C4-2B (cell line): ENCODE measurements around the gene RDX.
"Not testable (repeated sequence)": the region's sequence is repeated elsewhere in the genome, so short reads cannot be mapped to it uniquely, and the experiment has no call there.

Source experiments
- H3K27ac ChIP-seq: fragments of 450-650 bp; 2 replicates; pipeline ENCODE4 v1.5.1; 2017
- ZFX ChIP-seq: fragments of 450-650 bp; IDR thresholded peaks from 2 replicates; pipeline ENCODE4 v1.6.1; 2017
- TF ChIP-seq, protein P1 (sequence below): fragments of 450-650 bp; conservative IDR thresholded peaks from 2 replicates; pipeline ENCODE4 v1.5.1; 2017; ENCODE audit warnings: mild to moderate bottlenecking

Gene RDX

DNA sequence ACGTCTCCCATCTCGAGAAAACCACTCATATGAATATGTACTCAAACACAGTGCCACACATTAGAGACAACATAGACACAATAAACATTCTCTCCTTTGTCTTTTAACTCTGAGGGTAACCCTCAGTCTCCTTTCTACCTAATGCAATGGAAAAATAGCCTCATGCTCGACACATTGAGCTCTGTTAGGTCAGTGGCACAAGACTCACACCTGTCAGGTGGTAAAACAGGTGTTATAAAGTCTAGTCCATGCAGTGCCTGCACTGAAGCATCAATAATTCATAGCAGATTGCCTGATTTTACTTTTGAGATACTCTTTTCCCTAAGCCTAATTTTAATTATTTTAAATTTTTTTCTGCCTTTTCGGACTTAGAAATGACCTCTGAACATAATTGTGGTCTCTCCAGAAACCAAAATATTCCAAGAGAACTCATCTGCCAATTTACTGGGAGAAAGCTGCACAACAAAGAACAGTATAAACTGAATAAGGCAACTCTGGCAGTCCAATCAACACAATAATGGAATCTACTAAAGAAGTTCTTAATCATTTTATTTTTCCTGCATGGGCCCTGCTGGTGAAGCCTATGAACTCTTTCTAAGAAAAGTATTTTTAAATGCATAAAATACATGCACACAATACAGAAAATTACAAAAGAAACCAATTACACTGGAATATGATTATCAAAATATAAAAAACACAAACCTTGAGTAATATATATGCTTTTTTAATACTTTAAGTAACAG lies 9.9 kb downstream of the RDX start:
- no peak overlapping the region for H3K27ac ChIP-seq
- TF ChIP-seq, protein P1, sequence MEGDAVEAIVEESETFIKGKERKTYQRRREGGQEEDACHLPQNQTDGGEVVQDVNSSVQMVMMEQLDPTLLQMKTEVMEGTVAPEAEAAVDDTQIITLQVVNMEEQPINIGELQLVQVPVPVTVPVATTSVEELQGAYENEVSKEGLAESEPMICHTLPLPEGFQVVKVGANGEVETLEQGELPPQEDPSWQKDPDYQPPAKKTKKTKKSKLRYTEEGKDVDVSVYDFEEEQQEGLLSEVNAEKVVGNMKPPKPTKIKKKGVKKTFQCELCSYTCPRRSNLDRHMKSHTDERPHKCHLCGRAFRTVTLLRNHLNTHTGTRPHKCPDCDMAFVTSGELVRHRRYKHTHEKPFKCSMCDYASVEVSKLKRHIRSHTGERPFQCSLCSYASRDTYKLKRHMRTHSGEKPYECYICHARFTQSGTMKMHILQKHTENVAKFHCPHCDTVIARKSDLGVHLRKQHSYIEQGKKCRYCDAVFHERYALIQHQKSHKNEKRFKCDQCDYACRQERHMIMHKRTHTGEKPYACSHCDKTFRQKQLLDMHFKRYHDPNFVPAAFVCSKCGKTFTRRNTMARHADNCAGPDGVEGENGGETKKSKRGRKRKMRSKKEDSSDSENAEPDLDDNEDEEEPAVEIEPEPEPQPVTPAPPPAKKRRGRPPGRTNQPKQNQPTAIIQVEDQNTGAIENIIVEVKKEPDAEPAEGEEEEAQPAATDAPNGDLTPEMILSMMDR = no peak
- TF ChIP-seq ZFX = no peak

DNA sequence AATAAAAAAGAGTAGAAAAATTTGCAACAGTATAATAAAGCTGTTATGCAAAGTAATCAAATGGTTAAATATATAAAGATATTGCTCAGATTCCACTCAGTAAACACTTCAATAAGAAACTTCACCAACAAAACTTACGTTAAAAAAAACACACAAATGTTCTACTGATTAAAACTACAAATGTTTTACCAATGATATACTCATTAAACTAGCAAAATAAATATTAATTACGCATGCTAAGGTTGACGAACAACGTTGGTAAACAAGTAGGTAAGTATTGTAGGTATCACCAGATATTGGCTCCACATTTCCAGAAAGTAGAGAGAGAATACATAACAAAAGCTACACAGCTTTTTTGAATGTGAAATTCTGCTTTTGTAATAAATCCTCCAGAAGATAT lies 12.6 kb downstream of the RDX start:
- TF ChIP-seq, protein P1 = no peak
- TF ChIP-seq ZFX = no peak

DNA sequence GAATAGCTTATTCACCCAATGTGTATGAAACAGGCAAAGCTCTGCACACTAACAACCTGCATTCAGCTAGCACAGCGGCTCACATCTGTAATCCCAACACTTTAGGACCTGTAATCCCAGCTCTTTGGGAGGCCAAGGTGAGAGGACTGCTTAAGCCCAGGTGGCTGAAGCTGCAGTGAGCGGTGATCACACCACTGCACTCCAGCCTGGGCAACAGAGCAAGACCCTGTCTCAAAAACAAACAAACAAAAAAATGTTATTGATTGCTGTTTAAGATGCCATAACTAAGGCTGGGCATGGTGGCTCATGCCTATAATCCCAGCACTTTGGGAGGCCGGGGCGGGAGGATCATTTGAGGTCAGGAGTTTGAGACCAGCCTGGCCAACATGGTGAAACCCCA lies 15.8 kb downstream of the RDX start:
- H3K27ac ChIP-seq = not testable (repeated sequence)

More for the DNA sequence above, 12.6 kb downstream of the RDX start:
- no peak overlapping the region for H3K27ac ChIP-seq

DNA sequence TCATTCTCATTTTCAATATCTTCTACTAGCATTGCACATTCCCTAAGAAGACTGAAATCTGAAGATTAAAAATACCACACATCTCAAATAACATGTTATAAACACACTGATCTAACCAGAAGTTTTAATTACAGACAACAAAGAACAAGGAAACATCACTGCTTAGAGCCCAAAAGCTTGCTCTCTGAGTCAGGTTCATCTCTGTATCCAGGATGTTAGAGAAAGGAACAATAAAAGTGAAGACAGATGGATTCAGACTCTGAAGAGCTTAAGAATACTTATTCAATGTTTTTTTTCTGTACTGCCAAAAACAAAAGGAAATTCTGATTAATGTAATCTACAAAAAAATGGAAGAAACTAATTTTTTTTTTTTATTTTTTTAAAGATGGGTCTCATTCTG lies 16.5 kb downstream of the RDX start:
- TF ChIP-seq, protein P1 = no peak
- TF ChIP-seq ZFX = no peak
- no peak overlapping the region for H3K27ac ChIP-seq

DNA sequence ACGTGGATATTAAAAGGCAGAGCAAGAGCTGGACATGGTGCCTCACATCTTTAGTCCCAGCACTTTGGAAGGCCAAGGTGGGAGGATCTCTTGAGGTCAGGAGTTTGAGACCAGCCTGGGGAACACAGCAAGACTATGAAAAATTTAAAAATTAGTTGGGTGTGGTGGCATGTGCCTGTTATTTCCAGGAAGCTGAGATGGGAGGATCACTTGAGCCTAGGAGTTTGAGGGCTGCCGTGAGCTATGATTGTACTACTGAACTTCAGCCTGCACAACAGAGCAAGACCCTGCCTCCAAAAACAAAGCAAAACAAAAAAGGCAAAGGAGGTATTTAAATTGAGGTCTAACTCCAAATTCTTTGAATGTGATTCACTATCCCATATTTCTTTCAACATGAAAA lies 23.5 kb downstream of the RDX start:
- H3K27ac ChIP-seq = no peak overlapping the region
- TF ChIP-seq, protein P1 = no peak
- TF ChIP-seq ZFX = no peak

DNA sequence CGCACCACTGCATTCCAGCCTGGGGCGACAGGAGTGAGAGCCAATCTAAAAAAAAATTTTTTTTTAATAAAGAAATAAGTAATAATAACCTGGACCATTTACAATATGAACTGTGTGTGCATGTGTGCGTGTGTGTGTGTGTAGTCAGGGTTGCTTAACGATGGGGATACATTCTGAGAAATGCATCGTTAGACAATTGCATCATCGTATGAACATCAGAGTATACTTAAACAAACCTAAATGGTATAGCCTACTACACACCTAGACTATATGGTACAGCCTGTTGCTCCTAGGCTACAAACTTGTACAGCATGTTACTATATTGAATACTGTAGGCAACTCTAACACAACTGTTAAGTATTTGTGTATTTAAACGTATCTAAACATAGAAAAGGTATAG lies 26.4 kb downstream of the RDX start:
- no peak for TF ChIP-seq ZFX
- TF ChIP-seq, protein P1 = no peak
- no peak overlapping the region for H3K27ac ChIP-seq

DNA sequence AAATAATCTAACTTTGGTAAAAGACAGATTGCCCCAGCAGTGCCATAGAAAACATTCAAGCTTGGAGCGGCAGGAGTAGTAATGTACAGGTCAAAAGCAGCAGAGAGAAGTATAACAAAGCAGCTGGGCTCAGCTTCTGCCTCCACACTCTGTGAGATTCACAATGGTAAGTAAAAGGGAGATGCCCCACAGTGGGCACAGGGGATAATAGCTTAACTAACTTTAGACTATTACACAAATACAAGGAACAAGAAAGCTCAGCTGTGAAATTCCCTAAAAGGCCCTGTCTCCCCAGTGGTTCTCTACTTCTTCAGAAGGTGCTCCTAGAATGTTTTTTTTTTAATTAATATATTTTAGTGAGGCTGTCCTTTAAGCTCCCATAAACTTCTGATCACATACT lies 28.0 kb downstream of the RDX start:
- no peak overlapping the region for H3K27ac ChIP-seq
- no peak for TF ChIP-seq ZFX
- TF ChIP-seq, protein P1 = no peak

DNA sequence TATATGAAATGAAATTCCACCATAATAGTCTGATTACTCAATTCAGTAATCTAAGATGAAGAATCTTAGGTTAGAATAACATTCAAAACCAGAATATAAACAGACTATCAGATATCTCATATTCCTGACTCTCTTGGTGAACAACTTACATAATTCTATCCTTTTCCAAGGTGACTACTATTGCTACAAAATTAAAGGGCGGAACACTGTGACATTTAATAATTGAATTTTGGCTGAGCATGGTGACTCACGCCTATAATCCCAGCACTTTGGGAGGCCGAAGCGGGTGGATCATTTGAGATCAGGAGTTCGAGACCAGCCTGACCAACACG lies 34.4 kb downstream of the RDX start:
- no peak overlapping the region for H3K27ac ChIP-seq
- TF ChIP-seq, protein P1 = no peak
- no peak for TF ChIP-seq ZFX
